GM21423 (cell line): ENCODE results near the gene PTK7.
A peak's percentile ranks its signal among the peaks of the same experiment; 100 is the strongest.

Experiments used
- ATAC-seq: cut with Tn5 transposase; IDR thresholded peaks from one replicate; pipeline ENCODE4 v1.9.1; 2021; ENCODE audit warnings: mild to moderate bottlenecking, moderate library complexity; ENCODE audit not compliant: unreplicated experiment

The PTK7 gene

DNA sequence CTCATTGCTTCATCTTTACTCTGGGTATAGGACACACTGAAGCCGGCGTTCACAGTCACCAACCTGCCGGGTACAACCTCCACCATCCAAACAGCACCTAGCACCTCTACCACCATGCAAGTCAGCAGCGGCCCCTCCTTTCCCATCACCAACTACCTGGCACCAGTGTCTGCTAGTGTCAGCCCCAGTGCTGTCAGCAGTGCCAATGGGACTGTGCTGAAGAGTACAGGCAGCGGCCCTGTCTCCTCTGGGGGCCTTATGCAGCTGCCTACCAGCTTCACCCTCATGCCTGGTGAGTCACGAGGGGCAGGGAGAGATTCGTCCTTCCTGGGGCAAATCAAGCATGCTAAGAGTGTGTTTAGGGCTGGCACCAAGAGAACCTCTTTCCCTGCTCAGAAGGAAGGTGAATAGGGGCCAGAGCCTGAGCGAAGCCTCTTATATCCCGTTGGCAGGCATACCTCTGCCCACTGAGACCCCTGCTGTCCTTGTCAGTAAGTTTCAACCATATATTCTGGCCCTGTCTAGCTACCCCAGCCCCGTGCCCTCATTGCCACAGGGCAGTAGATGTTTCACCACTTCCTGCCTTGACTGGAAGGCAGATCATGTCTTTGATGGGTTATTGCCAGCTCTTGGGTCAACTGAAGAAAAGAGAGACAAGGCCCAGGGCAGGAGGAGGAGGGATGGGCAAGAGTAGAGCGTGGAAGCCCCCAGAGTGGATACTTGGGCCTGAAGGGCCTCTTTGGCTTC, 99.7 kb downstream of the PTK7 start:
- ATAC-seq = no peak

DNA sequence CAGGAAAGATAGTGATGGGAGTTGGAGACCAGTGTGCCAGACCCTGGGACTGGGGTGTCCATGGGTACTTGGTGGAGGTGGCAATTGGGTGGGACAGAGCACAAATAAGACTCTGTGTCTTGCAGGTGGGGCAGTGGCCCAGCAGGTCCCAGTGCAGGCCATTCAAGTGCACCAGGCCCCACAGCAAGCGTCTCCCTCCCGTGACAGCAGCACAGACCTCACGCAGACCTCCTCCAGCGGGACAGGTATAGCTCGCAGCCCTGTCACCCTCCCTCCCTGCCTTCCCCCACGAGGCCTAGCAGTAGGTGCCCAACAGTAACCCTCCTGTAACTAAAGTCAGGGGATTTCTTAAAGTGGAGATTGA, 100.3 kb downstream of the PTK7 start:
- no peak for ATAC-seq

- ATAC-seq = no peak
Measured at GRCh38 chr6:43178150-43178549, 102.0 kb downstream of the PTK7 start.

DNA sequence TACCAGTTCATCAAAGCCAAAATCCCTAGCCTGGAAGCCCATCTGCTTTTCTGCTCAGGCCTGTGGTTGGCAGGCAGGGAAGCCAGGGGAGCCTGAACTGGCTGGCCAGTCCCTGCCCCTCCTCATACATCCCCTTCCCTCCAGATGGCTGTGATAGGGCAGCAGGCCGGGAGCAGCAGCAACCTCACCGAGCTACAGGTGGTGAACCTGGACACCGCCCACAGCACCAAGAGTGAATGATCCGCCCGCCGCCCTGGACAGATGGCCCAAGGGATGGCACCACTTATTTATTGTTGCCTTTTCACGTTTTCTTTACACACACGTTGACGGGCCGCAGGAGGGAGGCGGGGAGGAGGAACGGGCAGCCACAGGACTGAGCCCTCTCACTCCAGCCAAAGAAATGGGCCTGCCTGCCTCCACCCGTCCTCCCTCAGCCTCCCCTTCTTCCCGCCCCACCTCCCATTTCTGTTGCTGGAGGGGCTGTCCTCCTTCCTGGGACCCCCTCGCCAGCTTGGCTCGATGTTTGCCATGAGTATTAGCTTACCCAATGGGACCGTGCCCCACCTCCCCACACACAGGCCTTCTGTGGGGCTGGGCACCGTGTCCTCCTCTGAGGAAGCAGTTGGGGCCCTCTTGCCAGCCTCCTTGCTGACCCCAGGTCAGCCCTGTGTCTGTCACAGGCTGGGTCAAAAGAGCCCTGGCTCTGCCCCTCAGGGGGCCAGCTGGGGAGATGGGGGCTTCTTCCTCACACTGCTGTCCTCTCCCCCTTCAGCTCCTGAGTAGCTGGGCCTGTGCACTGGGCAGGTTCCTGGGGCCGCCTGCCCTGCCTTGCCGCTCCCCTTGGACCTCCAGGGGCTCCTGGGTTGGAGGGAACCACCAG, 103.1 kb downstream of the PTK7 start:
- no peak for ATAC-seq

- ATAC-seq = no peak
Measured at GRCh38 chr6:43180058-43180457, 103.9 kb downstream of the PTK7 start.

- no peak for ATAC-seq
Measured at GRCh38 chr6:43180985-43181384, 104.9 kb downstream of the PTK7 start.

- no peak for ATAC-seq
Measured at GRCh38 chr6:43181621-43181941, 105.5 kb downstream of the PTK7 start.

GRCh38 chr6:43181942-43182860, 106.1 kb downstream of the PTK7 start, which contains the start of gene CUL9:
CUL9 (plus strand) TSS chr6:43182196; CDS start chr6:43184311, 2,115 bp downstream.
- peak; percentile 88 for ATAC-seq

- ATAC-seq = no peak
Measured at GRCh38 chr6:43183441-43183840, 107.3 kb downstream of the PTK7 start.

DNA sequence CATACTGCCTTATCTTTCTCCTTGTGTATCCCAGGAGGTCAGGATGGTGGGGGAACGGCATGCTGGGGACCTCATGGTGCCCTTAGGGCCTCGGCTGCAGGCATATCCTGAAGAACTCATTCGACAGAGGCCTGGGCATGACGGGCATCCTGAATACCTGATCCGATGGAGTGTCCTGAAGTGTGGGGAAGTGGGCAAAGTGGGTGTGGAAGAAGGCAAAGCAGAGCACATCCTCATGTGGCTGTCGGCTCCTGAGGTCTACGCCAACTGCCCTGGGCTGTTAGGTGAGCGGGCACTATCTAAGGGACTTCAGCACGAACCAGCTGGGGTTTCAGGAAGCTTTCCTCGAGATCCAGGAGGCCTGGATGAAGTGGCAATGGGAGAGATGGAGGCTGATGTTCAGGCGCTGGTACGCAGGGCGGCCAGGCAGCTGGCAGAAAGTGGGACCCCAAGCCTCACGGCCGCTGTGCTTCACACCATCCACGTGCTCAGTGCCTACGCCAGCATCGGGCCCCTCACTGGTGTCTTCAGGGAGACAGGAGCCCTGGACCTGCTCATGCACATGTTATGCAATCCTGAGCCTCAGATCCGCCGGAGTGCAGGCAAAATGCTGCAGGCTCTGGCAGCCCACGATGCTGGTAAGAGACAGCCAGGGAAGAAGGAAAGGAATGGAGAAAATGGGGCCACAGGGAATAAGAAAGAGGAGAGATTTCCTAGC, 108.3 kb downstream of the PTK7 start:
- no peak for ATAC-seq

DNA sequence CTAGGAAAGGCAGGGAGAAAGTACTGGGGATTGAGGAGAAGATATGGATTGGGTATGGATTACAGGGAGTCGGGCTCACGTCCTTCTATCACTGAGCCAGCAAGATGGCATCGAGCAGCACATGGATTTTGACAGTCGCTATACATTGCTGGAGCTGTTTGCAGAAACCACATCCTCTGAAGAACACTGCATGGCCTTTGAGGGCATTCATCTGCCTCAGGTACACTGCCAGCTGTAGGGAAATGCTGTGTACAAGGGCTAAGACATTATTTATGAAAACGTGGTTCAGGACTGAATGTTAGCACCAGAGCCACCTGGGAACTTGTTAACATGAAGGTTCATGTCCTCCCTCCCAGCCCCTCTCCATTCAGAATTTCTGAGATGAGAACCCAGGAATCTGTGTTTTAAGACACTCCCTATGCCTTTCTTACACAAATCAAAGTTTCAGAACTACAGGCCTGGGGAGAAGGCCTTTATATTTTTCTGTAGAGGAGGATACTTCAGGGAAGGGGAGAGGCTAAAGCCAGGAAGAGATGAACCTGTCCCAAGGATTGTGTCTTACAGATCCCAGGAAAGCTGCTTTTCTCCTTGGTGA, 109.4 kb downstream of the PTK7 start:
- no peak for ATAC-seq

DNA sequence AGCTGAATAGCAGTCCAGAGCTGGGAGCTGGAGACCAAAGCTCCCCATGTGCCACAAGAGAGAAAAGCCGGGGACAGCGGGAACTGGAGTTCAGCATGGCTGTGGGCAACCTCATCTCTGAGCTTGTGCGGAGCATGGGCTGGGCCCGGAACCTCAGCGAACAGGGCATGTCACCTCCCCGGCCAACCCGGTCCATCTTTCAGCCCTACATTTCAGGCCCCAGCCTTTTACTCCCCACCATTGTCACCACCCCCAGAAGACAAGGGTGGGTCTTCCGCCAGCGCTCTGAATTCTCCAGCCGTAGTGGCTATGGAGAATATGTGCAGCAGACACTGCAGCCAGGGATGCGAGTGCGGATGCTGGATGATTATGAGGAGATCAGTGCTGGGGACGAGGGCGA, 109.9 kb downstream of the PTK7 start:
- no peak for ATAC-seq

- ATAC-seq = no peak
Measured at GRCh38 chr6:43186706-43187105, 110.6 kb downstream of the PTK7 start.

- ATAC-seq = no peak
Measured at GRCh38 chr6:43187821-43188220, 111.7 kb downstream of the PTK7 start.

DNA sequence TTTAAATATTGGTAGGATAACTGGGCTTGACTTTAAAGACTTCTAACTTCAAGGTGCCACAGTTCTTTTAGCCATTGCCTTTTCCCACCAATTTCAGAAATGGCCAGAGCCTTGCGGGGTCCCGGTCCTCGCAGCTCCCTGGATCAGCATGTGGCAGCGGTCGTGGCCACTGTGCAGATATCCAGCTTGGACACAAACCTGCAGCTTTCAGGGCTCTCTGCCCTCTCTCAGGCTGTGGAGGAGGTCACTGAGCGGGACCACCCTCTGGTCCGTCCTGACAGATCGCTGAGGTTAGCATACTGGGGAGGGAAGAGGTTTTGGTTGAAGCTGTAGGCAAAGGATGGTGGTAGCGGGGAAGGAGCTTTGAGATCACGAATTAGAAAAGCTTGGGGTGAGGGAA, 112.3 kb downstream of the PTK7 start:
- no peak for ATAC-seq

DNA sequence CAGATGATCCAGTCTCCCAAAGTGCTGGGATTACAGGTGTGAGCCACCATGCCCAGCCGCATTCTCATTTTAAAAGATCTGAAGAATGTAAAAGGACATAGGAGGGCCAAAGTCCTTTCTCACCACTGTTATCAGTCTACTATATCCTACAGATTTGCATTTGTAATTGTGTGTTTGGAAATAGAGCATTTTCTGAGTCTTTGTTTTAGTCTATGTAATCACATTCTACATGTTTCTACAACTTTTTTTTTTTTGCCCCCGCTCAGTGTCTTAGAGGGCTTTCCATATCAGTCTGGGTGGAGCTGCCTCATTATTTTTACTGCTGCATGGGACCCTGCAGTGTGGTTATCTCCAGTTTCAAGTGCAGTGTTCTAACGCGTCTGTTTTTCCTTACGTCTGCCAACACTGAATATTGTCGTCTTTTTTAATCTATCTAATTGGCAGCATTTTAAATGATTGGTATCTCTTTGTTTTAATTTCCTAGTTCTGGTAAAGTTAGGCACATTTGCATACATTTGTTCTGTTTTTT, 113.7 kb downstream of the PTK7 start:
- ATAC-seq = no peak

- no peak for ATAC-seq
Measured at GRCh38 chr6:43192911-43193310, 116.8 kb downstream of the PTK7 start.

DNA sequence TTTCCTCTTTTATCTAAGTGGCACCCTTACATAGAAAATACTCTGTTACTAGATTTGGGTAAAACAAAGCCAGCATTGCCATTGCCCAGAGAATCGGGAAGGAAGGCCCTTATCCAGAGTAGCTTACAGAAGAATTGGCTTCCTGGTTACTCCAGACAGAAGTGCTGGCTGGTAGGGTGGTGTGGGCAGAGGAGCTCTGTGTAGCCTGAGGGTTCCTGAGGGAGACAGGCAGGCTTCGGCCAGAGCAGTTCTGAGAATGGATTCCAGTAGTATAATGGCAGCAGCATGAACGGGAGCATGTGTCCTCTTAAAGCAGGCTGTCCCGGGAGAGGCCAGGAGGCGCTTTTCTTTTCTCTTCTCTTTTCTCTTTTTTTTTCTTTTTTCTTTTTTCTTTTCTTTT, 117.8 kb downstream of the PTK7 start:
- ATAC-seq = no peak

DNA sequence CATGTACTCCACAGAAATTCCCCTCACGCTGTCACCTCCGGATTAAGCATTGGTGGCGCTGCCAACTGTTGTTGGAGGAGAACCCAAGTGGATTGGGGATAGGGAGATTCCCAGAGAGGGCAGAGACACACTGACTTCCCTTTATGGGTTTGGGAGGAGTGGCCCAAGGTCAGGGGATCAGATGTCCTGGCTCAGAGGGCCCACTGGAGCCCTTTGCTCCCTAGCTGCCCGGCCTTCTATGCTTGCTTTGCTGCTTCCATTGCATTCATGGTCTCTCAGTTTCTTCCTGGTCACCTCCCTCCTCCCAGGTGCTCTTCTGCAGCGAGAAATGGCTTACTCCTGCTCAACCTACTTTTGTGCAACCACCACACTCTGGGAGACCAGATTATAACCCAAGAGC, 120.2 kb downstream of the PTK7 start:
- no peak for ATAC-seq

GRCh38 chr6:43199912-43200311, 123.8 kb downstream of the PTK7 start:
- no peak for ATAC-seq
